Measurements from ENCODE around the gene TMEM63B.
A peak's percentile ranks its signal among the peaks of the same experiment; 100 is the strongest.
"Not testable (repeated sequence)": the region's sequence is repeated elsewhere in the genome, so short reads cannot be mapped to it uniquely, and the experiment has no call there.

Gene TMEM63B

GRCh38 chr6:44094403-44095242 lies 32.7 kb upstream of the TMEM63B start:
- no peak for DNase-seq

DNA sequence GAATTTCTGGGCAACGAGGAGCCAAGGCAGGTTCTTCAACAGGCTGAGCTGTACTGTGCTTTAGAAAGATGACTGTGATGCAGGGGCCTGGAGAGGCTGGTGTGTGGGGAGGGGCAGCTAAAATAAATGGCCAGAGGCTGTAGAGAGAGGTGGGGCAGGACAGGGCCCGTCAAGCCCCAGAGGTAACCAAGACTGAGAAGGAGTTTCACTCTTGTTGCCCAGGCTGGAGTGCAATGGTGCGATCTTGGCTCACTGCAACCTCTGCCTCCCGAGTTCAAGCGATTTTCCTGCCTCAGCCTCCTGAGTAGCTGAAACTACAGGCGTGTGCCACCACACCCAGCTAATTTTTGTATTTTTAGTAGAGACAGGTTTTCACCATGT lies 32.1 kb upstream of the TMEM63B start:
- DNase-seq, result not testable (repeated sequence)

DNA sequence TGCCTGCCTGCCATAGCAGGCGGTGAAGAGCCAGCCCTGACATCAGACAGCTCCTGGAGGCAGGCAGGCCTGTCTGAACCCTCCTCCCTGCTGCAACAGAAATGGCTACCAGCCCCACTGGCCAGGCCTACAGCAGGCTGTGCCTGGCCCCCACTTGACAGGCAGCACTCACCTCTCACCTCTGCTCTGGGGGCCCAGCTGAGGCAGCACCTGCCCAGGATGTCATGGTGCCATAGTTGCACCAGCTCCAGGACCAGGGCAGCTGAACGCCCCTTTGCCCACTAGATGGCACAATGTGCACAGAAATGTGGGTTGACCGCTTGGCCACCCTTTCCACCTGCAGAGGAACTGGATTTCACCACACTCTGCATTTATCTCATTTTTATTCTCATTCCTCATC lies 30.7 kb upstream of the TMEM63B start:
- peak; percentile 76 for DNase-seq

DNA sequence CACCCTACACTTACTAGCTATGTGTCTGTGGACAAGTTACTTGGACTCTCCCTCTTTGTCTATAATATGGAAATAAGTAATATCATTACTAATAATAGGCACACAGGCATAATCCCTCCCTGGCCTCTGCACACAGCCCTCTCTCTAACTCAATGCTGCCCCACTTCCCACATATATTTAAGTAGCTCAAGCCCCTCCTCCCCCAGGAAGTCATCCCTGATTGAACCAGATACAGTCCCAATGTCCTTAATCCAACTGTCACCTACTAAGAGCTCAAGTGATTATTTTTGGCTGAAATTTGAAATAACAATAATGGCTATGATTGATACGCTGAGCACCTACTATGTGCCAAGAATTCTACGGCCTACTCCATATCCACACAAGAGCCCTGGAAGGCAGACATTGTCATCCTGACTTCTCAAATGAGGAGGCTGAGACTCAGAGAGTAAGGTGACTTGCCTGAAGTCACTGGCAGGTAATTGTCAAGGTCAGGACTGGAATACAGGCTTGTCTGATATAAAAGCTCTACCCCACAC lies 29.5 kb upstream of the TMEM63B start:
- no peak for DNase-seq

- DNase-seq, result no peak
Measured at GRCh38 chr6:44099192-44099591, 28.2 kb upstream of the TMEM63B start.

DNA sequence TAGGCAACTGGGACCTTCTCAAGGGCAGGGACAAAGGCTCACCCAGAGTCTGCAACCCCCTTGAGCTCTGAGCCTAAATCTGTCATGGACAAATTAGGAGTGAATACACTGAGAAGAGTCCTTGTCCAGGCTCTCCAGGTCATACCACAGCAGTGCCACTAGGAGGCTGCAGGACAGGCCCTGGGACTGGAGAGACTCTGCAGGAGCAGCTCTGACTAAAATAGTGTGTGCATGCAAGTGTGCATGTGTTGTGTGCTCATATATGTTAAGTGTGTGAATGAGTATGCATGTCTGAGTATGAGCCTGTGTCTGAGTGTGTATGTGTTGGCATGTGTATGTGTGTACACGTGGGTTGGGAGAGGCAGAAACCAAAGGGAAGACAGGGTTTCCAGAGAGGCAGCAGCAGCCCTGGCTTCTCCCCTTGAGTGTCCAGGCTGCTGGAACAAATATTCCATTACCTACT lies 27.2 kb upstream of the TMEM63B start:
- DNase-seq, result no peak

GRCh38 chr6:44101832-44102231 lies 25.5 kb upstream of the TMEM63B start:
- no peak for DNase-seq

- DNase-seq, result no peak
Measured at GRCh38 chr6:44102527-44102926, 24.8 kb upstream of the TMEM63B start.

DNA sequence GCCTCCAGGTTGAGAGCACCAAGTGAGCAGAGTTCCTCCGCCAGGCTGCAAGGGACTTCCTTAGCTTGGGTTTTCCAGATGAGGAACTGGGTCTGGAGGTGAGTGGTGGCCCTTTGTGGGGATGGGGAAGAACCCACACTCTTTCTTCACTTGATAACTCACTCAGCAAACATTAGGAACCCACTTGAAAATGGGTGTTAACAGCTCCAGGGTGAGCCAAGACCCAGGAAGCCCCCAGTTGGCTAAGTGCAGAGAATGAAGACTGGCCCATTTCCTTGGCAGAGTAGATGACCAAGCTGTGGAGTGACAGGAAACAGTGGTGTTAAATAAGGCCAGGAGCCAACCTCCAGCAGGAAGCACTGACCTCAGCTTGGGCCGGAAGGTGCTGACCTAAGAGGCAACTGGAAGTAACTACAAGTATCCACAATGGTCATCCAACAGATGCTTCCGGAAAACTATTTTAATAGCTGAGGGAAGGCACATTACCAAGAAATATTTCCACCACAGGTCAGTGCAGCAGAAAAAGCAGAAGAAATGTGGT lies 22.8 kb upstream of the TMEM63B start:
- DNase-seq, result no peak

- DNase-seq, result no peak
Measured at GRCh38 chr6:44105146-44105545, 22.2 kb upstream of the TMEM63B start.

DNA sequence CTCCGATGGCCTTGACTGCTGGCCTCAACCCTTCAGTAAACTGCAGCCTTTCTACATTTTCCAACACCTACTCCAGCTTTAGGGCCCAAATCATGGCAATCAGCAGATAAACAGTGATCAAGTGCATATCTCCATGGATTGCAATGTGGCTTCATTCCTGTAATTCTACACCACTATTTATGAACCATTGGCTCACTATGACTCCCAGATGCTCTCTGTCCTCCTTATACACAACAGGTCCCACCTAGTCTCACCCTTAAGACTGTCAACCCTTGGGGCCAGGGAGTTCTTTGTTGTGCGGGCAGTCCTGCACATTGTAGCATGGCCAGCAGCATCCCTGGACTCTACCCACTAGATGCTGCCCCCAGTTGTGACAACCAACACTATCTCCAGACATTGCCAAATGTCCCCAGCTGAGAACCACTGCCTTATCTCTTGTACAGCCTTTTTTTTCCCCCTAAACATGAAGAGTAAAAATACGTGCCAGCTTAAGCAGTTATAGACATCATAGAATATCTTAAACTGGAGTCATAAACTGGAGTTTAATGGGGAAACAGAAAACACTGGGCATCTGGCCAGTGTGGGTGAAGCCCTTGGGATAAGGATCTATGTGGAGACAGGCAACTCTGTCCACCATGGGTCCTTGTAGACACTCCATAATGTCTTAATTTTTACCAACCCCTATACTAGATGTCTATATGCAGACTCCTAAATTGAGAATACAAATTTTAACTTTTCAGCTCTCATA lies 21.2 kb upstream of the TMEM63B start:
- no peak for DNase-seq

- no peak for DNase-seq
Measured at GRCh38 chr6:44107017-44107416, 20.3 kb upstream of the TMEM63B start.

DNA sequence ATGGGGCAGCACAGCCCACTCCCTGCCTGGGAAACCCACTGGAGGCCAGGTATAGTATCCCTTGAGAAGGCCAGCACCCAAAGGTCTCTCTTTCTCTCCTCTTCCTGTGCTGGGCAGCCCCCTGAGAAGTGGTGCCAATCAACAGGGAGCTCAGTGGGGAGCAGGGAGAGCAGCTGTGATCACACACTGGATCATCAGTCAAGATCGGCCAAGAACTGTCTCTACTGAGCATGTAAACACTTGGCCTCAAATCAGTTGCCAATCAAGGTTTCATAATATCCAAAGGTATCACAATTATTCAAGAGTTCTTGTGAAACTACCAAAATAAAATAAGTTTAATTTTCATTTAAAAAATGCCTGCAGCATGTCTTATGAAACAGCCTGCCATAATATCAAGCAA lies 18.9 kb upstream of the TMEM63B start:
- no peak for DNase-seq

GRCh38 chr6:44109212-44109611 lies 18.1 kb upstream of the TMEM63B start:
- no peak for DNase-seq

DNA sequence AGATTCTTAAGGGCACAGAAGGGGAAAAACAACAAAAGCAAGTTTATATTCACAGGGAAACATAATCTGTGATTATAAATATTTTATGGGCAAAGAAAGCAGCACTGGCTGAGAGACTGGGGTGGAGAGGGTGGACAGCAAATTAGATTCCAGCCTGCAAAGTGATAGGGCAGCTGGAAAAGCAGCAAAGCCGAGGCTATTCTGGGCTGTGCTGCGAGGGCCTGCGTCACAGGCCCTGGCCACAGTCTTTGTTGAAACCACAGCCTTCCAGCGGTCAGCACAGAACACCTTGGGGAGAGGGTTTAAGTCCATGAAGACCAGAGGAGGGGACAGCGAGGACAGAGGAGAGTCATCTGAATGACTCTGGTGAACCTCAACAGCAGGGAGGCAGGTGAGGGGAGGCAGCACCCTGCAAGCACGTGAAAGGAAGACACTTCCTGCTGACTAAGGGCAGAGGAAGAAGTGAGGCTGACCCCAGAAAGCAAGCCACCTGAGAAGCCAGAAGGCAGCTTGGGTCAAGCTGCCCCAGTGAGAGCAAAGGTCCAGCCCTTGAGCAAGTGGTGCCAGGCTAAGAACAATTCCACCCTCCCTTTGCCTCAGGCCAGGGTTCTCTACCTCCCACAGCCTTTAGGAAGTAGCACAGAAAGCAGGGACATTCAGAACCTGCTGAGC lies 17.2 kb upstream of the TMEM63B start:
- DNase-seq, result no peak

DNA sequence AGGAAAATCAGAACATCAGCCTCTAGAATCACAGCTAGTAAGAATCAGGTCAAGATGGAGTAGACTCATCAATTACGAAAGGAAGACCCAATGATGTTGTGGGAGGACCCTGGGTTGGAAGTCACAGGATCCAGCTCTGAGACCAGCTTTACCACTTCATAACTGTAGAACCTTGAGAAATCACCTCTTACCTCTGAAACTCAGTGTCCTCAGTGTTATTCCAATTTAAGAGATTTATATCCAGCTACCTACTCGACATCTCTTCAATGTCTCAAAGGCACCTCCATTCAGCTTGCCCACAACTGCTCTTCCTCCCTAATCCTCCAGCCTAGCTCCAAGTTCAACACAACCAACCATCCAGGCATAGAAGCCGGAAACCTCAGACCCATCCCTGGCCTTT lies 16.4 kb upstream of the TMEM63B start:
- no peak for DNase-seq

DNA sequence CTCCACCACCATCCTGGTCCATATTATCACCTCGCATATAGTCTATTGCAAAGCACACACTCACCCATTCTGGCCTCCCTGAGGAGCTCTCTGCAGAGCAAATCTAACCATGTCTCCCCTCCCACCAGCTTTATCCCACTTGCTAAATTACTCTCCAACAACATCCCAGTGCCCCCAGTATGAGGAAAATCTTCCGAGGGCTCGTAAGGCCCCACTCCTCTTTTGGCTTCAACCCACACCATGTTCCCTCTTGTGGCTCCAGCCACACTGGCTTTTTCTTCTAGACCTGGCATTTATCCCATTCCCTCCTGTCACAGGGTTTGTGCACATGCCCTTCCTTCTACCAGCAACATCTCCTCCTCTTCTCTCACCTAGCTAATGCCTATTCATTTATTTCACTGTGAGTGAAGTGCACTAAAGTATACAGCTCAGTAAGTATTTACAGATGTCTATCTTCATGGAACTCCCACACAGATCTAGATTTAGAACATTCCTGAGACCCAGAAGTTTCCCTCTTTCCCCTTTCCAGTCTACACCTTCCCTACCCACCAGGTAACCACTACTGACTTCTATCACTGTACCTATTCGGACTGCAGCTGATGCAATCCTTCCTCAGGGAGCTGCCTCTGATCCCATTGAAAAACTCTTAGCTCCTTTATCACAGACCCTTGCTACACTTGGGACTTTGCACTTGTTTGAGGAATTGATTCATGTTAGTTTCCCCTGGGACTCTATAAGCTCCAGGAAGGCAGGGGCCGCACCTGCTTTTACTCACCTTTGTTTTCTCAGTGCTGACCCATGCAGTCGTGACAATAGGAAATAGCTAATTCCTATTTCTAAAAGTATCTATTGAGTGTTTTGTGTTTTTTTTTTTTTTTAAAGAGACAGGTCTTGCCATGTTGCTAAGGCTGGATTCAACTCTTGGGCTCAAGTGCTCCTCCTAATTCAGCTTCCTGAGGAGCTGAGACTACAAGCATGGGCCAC lies 15.6 kb upstream of the TMEM63B start:
- no peak for DNase-seq

- DNase-seq, result no peak
Measured at GRCh38 chr6:44113414-44113813, 13.9 kb upstream of the TMEM63B start.

DNA sequence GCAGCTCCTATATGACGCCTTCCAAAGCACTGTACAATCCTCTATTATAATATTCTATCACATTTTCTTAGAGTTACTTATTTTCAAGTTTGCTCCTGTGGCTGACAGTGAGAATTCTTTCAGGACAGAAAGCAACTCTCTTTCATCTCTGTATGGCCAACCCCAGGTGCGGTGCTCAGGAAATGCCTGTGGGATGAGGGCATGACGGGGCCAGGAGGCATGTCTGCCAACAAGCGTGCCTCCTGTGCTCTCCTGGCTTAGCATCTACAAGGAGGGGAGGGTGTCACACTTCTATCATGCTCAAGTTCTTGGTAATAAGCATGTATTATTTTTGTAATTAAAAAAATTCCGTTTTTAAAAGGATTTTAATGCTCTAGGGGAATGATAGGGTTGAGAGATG lies 11.5 kb upstream of the TMEM63B start:
- no peak for DNase-seq

GRCh38 chr6:44116641-44117382 lies 10.5 kb upstream of the TMEM63B start:
- no peak for DNase-seq

All from retina (tissue), 1 donor.